Measurements from ENCODE around the gene TMPRSS6. TPM values are rescaled to one million over a fixed set of nuclear protein-coding genes. Genes with fewer than 3 reads are reported as not detected.
A peak's percentile ranks its signal among the peaks of the same experiment; 100 is the strongest.

The TMPRSS6 gene
- total and polyA plus RNA-seq, 2 of the 8 experiments (the other 6 are each of a cell fraction or from before 2014, with no cell fraction given), result 0.02 TPM; not detected in 1

GRCh38 chr22:37047006-37047405 is 62.5 kb downstream of the TMPRSS6 start:
- H3K56ac ChIP-seq (replicated peaks; ENCODE audit: insufficient read length, low read depth, low read length), result no peak overlapping the region
- DNase-seq (ENCODE audit: low read depth in 1 of 2, low spot score in 2 of 2) (no peak), FAIRE-seq (no peak)
- H4K20me1 ChIP-seq (replicated peaks in 1 of 2; ENCODE audit: control insufficient read depth in 1 of 2, insufficient read depth in 2 of 2, low read length in 2 of 2), result no peaks in the 10 kb centered on the region
- H3K4ac ChIP-seq (replicated peaks; ENCODE audit: insufficient read length, low read depth, low read length), result no peak overlapping the region
- WGBS, 2 experiments (ENCODE audit: extremely low coverage in 1 of 2, insufficient coverage in 1 of 2, insufficient read length in 1 of 2, insufficient replicate concordance in 2 of 2, low coverage in 1 of 2, low lambda C conversion rate in 2 of 2, missing lambda C conversion rate in 1 of 2), result 88% methylated on average over 7 of the region's 7 CpGs; no CpG with 5 or more reads in 1 of the 2 experiments
- H3K4me2 ChIP-seq (ENCODE audit: insufficient read depth in 1 of 2, low read depth in 2 of 2, low read length in 2 of 2), result no peak overlapping the region
- H3K23me2 ChIP-seq (ENCODE audit: low read depth, low read length), result peaks cover 3% of the 10 kb centered on the region; the same call in 1 of the 2 replicates
- no peak overlapping the region for H3K27ac ChIP-seq (ENCODE audit: low read depth, low read length)
- no peak overlapping the region for H2BK12ac ChIP-seq (ENCODE audit: low read depth, low read length)
- no peak overlapping the region for H2BK20ac ChIP-seq (ENCODE audit: low read length)
- no peak overlapping the region for H4K8ac ChIP-seq (ENCODE audit: extremely low read depth, insufficient read depth, low read length)
- peaks cover 0 to 9% (median 0%) of the 10 kb centered on the region in 4 experiments; a peak in 5 of 7 replicates for H3K27me3 ChIP-seq (replicated peaks in 1 of 4; ENCODE audit: control insufficient read depth in 3 of 4, extremely low read depth in 1 of 4, insufficient read depth in 3 of 4, low read length in 3 of 4)
- H3K18ac ChIP-seq (ENCODE audit: extremely low read depth, low read length), result no peak overlapping the region
- no peak overlapping the region for H4K5ac ChIP-seq (ENCODE audit: insufficient read length, low read depth, low read length)
- H3K36me3 ChIP-seq (ENCODE audit: control insufficient read depth in 2 of 4, insufficient read depth in 4 of 4, low read length in 3 of 4), result no peaks in the 10 kb centered on the region
- peak overlapping the region; percentile 67; the same call in 1 of the 2 replicates for H2BK15ac ChIP-seq (ENCODE audit: low read length)
- H3K9ac ChIP-seq (replicated peaks in 1 of 4; ENCODE audit: extremely low read depth in 1 of 4, low read depth in 3 of 4, low read length in 3 of 4), result no peak overlapping the region
- H3K4me3 ChIP-seq (ENCODE audit: extremely low read depth in 1 of 4, insufficient read depth in 2 of 4, low read depth in 3 of 4, low read length in 4 of 4), result no peak overlapping the region
- H2AFZ ChIP-seq (ENCODE audit: low read length), result no peak overlapping the region
- no peak overlapping the region for H3K23ac ChIP-seq (ENCODE audit: insufficient read length)
- CTCF ChIA-PET (ENCODE audit: partially characterized antibody), result interaction anchor here (0.7 to 5.2 kb wide), 19 partner anchors 7 to 215 kb away, joined by 3 to 56 read pairs (median 4); no protein-coding TSS in a partner anchor
- H3K79me2 ChIP-seq (ENCODE audit: control insufficient read depth in 1 of 2, insufficient read depth in 2 of 2, low read length in 2 of 2), result no peaks in the 10 kb centered on the region
- POLR2A ChIA-PET (ENCODE audit: partially characterized antibody), result interaction anchor here (1.1 to 1.4 kb wide), 2 partner anchors 14 to 18 kb away, joined by 3 to 4 read pairs; no protein-coding TSS in a partner anchor
- H3K4me1 ChIP-seq (replicated peaks in 1 of 4; ENCODE audit: control insufficient read depth in 3 of 4, insufficient read depth in 4 of 4, low read length in 3 of 4), result peaks cover 0 to 7% (median 3%) of the 10 kb centered on the region in 4 experiments; a peak in 5 of 7 replicates
- no peak overlapping the region for H3K14ac ChIP-seq (ENCODE audit: insufficient read length)
- no peak overlapping the region for H2AK5ac ChIP-seq (ENCODE audit: low read depth, low read length)
- no peak overlapping the region for H2BK120ac ChIP-seq (replicated peaks; ENCODE audit: low read depth, low read length)
- H3K79me1 ChIP-seq (ENCODE audit: low read depth, low read length), result no peaks in the 10 kb centered on the region
- H4K91ac ChIP-seq (replicated peaks; ENCODE audit: insufficient read length, low read length), result no peak overlapping the region
- no peak overlapping the region for H2BK5ac ChIP-seq (ENCODE audit: low read depth, low read length)
- no peaks in the 10 kb centered on the region for H3K9me3 ChIP-seq (ENCODE audit: insufficient read depth in 2 of 2, low read depth in 1 of 2, low read length in 1 of 2)
- TF ChIP-seq RNF2 (IDR thresholded peaks at IDR 0.05; ENCODE audit: borderline replicate concordance, low read depth, low read length, missing control alignments, poor library complexity, severe bottlenecking) (no peak), BCL11A (IDR thresholded peaks at IDR 0.05; ENCODE audit: low read depth in 2 of 2, low read length in 2 of 2) (no peak), EGR1 (IDR thresholded peaks at IDR 0.05; ENCODE audit: borderline replicate concordance, low read depth, low read length) (no peak)
